Stimulated activated CD4-positive, alpha-beta T cell treated with anti-CD3 and anti-CD28 coated beads, Interleukin-1b, Interleukin-23, amount 100 ng/mL, for 48 hours (primary cell): ENCODE results near the gene ARRB1.
A peak's percentile ranks its signal among the peaks of the same experiment; 100 is the strongest.

Experiments used
- DNase-seq: peaks from one replicate; pipeline ENCODE4 v3.0.0-alpha.2; 2020

ARRB1 gene

GRCh38 chr11:75246671-75247350 is 104.7 kb downstream of the ARRB1 start:
- DNase-seq = no peak

- no peak for DNase-seq
Measured at GRCh38 chr11:75246006-75246670, 105.3 kb downstream of the ARRB1 start.

- no peak for DNase-seq
Measured at GRCh38 chr11:75245356-75246005, 106.0 kb downstream of the ARRB1 start.

GRCh38 chr11:75244052-75244814 is 107.2 kb downstream of the ARRB1 start:
- DNase-seq = no peak

- DNase-seq = no peak
Measured at GRCh38 chr11:75242722-75243600, 108.5 kb downstream of the ARRB1 start.

GRCh38 chr11:75241906-75242644 is 109.4 kb downstream of the ARRB1 start:
- no peak for DNase-seq

- DNase-seq = peak; percentile 83
Measured at GRCh38 chr11:75241036-75241905, 110.2 kb downstream of the ARRB1 start.

GRCh38 chr11:75240311-75241035 is 111.0 kb downstream of the ARRB1 start, which contains the start of gene TPBGL:
TPBGL (plus strand) TSS chr11:75240774; CDS start chr11:75241050, 276 bp downstream.
- DNase-seq = no peak

GRCh38 chr11:75239531-75240290 is 111.8 kb downstream of the ARRB1 start:
- no peak for DNase-seq

- no peak for DNase-seq
Measured at GRCh38 chr11:75238595-75239440, 112.6 kb downstream of the ARRB1 start.

- no peak for DNase-seq
Measured at GRCh38 chr11:75237050-75237449, 114.4 kb downstream of the ARRB1 start.

GRCh38 chr11:75236062-75236461 is 115.4 kb downstream of the ARRB1 start:
- no peak for DNase-seq

- DNase-seq = no peak
Measured at GRCh38 chr11:75233754-75234172, 117.7 kb downstream of the ARRB1 start.

- no peak for DNase-seq
Measured at GRCh38 chr11:75230621-75231020, 120.8 kb downstream of the ARRB1 start.

GRCh38 chr11:75229466-75229865 is 122.0 kb downstream of the ARRB1 start:
- DNase-seq = no peak

- DNase-seq = no peak
Measured at GRCh38 chr11:75225794-75226193, 125.7 kb downstream of the ARRB1 start.

- DNase-seq = no peak
Measured at GRCh38 chr11:75223954-75224643, 127.4 kb downstream of the ARRB1 start.
